ENCODE measurements around the gene GSE1. TPM values are rescaled to one million over a fixed set of nuclear protein-coding genes. Genes with fewer than 3 reads are reported as not detected.

GSE1 gene
- total and polyA plus RNA-seq, 2 experiments from 2014 or later: 27.9 to 43.5 TPM

DNA sequence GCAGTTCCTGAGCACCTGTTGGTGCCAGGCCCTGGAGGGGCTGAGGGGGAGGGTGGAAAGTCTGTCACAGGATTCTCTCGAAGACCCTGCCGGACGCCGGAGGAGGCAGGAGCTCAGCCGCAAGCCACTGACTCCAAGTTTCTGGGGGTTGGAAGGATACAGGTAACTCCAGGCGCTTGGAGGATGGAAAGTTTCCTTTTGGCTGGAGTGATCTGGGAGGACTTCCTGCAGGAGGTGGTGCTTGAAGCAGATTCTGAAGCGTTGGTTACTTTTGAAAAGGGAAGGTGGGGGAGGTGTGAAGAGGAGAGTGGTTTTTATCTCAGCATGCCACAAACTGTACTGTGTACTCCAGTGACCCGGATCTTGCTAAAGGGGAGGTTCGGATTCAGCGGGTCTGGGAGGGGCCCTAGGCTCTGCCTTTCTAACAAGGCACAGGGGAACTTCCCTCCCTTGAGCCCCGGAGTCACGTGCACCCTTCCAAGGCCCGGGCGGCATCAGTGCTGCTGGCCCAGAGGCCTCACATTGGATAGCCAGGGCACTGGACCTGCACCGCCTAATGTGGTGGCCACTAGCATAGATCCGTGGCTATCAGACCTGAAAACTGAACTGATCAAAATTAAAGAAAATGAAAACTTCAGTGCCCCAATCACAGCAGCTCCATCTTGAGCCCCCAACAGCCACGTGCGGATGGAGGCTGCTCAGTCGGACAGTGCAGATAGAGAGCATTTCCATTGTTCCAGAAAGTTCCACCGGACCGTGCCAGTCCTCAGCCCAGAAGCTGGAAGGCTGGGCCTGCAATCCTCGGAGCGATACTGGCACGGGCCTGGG, 42.2 kb upstream of the GSE1 start:
- Histone ChIP-seq H3K27ac (no peak overlapping the region), H3K4me3 (no peak overlapping the region), H3K9me2 (replicated peaks; ENCODE audit: insufficient read depth) (no peaks in the 10 kb centered on the region), H3K4me2 (no peak overlapping the region), H3K4me1 (ENCODE audit: insufficient read depth) (peaks cover 64% of the 10 kb centered on the region), H3K36me3 (replicated peaks; ENCODE audit: insufficient read depth, low read depth) (no peaks in the 10 kb centered on the region), H4K20me1 (ENCODE audit: insufficient read depth, poor library complexity, severe bottlenecking) (peaks cover 73% of the 10 kb centered on the region), H3K27me3 (no peaks in the 10 kb centered on the region), H3K79me2 (peaks cover 97% of the 10 kb centered on the region), H3K9me3 (ENCODE audit: low read depth) (no peaks in the 10 kb centered on the region), H2AFZ (no peak overlapping the region)
- WGBS (ENCODE audit: low lambda C conversion rate, missing lambda C conversion rate): 91% methylated on average over 24 of the region's 24 CpGs
- no peak for TF ChIP-seq EZH2phosphoT487 (IDR thresholded peaks at IDR 0.05; ENCODE audit: low read depth, severe bottlenecking, unreplicated experiment)
- no peak for DNase-seq (ENCODE audit: low spot score)

DNA sequence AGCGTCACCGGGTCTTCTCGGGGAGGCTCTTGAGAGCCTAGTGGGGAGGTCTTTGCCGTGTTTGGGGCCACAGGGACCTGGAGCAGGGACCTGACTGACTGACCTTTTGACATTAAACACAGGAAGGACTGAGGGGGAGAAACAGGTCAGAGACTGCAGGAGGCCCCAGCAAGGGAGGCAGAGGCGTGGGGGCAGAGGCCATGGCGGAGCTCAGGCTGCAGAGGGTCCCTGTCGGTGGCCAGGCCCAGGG, 41.6 kb upstream of the GSE1 start:
- Histone ChIP-seq H3K4me3 (no peak overlapping the region), H3K27ac (no peak overlapping the region), H3K4me1 (ENCODE audit: insufficient read depth) (peaks cover 63% of the 10 kb centered on the region), H3K27me3 (no peaks in the 10 kb centered on the region), H2AFZ (no peak overlapping the region), H3K4me2 (no peak overlapping the region), H3K9me2 (replicated peaks; ENCODE audit: insufficient read depth) (no peaks in the 10 kb centered on the region), H3K36me3 (replicated peaks; ENCODE audit: insufficient read depth, low read depth) (no peaks in the 10 kb centered on the region), H4K20me1 (ENCODE audit: insufficient read depth, poor library complexity, severe bottlenecking) (peaks cover 73% of the 10 kb centered on the region), H3K79me2 (peaks cover 97% of the 10 kb centered on the region), H3K9me3 (ENCODE audit: low read depth) (no peaks in the 10 kb centered on the region)
- 88% methylated on average over 7 of the region's 7 CpGs for WGBS (ENCODE audit: low lambda C conversion rate, missing lambda C conversion rate)
- TF ChIP-seq, protein P1, sequence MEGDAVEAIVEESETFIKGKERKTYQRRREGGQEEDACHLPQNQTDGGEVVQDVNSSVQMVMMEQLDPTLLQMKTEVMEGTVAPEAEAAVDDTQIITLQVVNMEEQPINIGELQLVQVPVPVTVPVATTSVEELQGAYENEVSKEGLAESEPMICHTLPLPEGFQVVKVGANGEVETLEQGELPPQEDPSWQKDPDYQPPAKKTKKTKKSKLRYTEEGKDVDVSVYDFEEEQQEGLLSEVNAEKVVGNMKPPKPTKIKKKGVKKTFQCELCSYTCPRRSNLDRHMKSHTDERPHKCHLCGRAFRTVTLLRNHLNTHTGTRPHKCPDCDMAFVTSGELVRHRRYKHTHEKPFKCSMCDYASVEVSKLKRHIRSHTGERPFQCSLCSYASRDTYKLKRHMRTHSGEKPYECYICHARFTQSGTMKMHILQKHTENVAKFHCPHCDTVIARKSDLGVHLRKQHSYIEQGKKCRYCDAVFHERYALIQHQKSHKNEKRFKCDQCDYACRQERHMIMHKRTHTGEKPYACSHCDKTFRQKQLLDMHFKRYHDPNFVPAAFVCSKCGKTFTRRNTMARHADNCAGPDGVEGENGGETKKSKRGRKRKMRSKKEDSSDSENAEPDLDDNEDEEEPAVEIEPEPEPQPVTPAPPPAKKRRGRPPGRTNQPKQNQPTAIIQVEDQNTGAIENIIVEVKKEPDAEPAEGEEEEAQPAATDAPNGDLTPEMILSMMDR (IDR thresholded peaks at IDR 0.05; ENCODE audit: poor library complexity): no peak
- TF ChIP-seq EZH2phosphoT487 (IDR thresholded peaks at IDR 0.05; ENCODE audit: low read depth, severe bottlenecking, unreplicated experiment): no peak
- TF ChIP-seq EZH2 (IDR thresholded peaks at IDR 0.05; ENCODE audit: borderline replicate concordance): no peak
- DNase-seq (ENCODE audit: low spot score): no peak

DNA sequence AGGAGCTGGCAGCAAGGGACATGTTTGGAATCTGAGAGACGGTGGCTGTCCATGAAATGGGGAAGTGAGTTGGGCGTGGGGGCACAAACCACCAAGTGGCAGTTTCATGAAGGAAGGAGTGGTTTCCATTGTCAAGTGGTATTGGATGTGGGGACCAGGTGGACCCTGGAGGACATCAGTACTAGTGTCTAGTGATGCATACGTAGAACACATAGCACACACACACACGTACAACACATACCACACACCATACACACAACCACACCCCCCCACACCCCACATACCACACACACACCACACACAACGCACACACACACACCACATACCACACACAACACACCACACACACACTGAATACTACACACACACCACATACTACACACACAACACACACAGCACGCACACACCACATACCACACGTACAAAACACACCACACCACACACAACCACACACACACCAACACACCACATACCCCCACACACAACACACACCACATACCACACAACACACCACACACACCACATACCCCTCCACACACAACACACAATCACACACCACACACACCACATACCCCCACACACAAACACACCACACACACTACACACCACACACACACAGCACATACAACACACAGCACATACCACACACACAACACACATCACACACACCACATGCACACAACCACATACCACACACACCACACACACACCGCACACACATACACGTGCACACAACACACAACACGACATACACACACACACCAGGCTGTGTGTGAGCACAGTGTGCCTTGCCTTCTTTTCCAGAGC, 41.1 kb upstream of the GSE1 start:
- peaks cover 76% of the 10 kb centered on the region for H4K20me1 ChIP-seq (ENCODE audit: insufficient read depth, poor library complexity, severe bottlenecking)
- no peak overlapping the region for H2AFZ ChIP-seq
- no peak overlapping the region for H3K4me3 ChIP-seq
- H3K4me2 ChIP-seq: no peak overlapping the region
- TF ChIP-seq EZH2 (IDR thresholded peaks at IDR 0.05; ENCODE audit: borderline replicate concordance): no peak
- TF ChIP-seq, protein P1 (IDR thresholded peaks at IDR 0.05; ENCODE audit: poor library complexity): no peak
- TF ChIP-seq EZH2phosphoT487 (IDR thresholded peaks at IDR 0.05; ENCODE audit: low read depth, severe bottlenecking, unreplicated experiment): no peak
- DNase-seq (ENCODE audit: low spot score): no peak
- H3K4me1 ChIP-seq (ENCODE audit: insufficient read depth): peaks cover 61% of the 10 kb centered on the region
- H3K9me2 ChIP-seq (replicated peaks; ENCODE audit: insufficient read depth): no peaks in the 10 kb centered on the region
- no peaks in the 10 kb centered on the region for H3K36me3 ChIP-seq (replicated peaks; ENCODE audit: insufficient read depth, low read depth)
- no peak overlapping the region for H3K27ac ChIP-seq
- 90% methylated on average over 10 of the region's 10 CpGs for WGBS (ENCODE audit: low lambda C conversion rate, missing lambda C conversion rate)
- no peaks in the 10 kb centered on the region for H3K9me3 ChIP-seq (ENCODE audit: low read depth)
- no peaks in the 10 kb centered on the region for H3K27me3 ChIP-seq
- peaks cover 100% of the 10 kb centered on the region for H3K79me2 ChIP-seq
